Activated CD8-positive, alpha-beta memory T cell treated with anti-CD3 and anti-CD28 coated beads for 36 hours (primary cell): Measurements from ENCODE around the gene GLIS1. TPM values are rescaled to one million over a fixed set of nuclear protein-coding genes. Genes with fewer than 3 reads are reported as not detected.

Experiments used
- CTCF ChIA-PET: fragments of 350-600 bp; sonication (Branson Sonifier 250); formaldehyde crosslinking; loops from one replicate; lab custom pipeline; 2021; ENCODE audit warnings: antibody characterized with exemption; lab: Charles Lee
- POLR2A ChIA-PET: fragments of 350-600 bp; sonication (Branson Sonifier 250); formaldehyde crosslinking; loops from one replicate; lab custom pipeline; 2021; ENCODE audit warnings: antibody characterized with exemption; lab: Charles Lee
- total RNA-seq, 2 experiments: library from RNA; stranded (reverse); gene quantifications; one replicate each; pipeline ENCODE4 v1.2.3, GENCODE V29; 2021

GLIS1 gene
- total RNA-seq, 2 experiments from 2014 or later, result not detected

DNA sequence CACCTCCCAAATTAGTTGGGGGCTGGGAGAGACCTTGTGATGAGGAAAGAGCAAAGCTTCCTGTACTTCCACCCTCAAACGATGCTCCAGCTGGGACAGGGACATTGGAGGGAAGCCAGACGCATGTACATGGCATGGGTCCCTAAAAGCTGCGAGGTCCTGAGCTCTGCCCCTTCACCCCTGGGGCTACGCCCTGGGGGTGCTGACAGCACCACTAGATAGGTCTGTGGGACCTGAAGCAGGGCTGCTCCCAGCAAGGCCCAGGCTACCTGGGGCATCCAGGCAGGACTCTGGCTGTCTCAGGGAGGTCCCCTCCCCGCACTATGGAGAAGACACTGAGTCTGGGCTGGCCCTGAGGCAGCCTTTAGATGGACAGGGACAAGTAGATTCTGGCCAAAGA, 196.4 kb downstream of the GLIS1 start:
- ChIA-PET CTCF (no interaction called here), POLR2A (no interaction called here)

DNA sequence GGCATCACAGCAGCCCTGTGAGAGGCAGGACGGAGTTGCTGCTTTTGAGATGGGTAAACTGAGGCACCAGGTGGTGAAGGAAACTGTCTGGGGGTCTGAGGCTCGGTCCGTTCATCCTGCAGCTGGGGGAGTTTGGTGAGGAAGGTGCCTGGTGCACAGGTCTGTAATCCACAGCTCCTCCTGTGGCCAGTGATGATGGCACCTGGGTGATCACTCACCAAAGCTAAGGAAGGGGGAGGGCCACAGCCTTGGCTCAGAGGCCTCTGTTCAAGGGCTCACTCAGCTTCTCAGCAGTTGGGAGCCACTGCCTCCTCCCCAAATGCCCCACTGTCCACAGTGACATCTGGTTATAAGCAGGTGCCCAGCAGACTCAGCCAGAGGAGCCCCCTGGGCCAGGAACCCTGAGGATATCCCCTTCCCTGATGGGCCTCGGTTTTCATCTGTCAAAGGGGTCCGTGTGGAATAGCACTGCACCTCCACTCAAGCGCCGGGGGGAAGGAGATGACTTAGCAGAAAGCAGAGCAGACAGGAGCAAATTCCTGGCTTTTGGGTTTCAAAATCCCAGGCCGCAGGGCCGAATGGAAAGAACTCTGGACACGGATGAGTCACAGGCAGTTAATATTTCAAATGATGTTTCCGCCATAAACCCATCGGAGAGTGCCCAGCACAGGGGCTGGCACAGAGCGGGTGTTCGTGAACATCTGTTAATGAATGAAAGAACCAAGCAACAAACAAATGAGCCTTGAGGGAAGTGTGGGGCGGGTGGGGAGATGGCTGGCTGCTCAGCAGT, 197.0 kb downstream of the GLIS1 start:
- ChIA-PET CTCF (no interaction called here), POLR2A (no interaction called here)

DNA sequence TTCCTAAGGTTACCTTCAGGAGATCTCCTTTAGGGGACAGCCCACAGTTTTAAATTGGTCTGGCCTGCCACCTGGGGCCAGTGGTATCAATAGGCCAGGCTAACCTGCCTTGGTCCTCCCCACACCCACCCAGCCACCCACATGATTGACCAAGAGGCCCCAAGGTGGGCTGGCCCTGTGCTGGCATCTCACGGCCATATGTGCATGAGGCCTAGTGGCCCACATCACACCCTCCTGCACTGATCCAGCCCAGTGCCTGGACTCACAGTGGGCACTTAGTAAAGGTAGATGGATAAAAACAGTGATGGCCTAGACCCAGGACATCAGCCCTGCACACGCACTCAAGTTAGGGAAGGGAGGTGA, 197.7 kb downstream of the GLIS1 start:
- POLR2A ChIA-PET, result no interaction called here
- CTCF ChIA-PET, result no interaction called here

DNA sequence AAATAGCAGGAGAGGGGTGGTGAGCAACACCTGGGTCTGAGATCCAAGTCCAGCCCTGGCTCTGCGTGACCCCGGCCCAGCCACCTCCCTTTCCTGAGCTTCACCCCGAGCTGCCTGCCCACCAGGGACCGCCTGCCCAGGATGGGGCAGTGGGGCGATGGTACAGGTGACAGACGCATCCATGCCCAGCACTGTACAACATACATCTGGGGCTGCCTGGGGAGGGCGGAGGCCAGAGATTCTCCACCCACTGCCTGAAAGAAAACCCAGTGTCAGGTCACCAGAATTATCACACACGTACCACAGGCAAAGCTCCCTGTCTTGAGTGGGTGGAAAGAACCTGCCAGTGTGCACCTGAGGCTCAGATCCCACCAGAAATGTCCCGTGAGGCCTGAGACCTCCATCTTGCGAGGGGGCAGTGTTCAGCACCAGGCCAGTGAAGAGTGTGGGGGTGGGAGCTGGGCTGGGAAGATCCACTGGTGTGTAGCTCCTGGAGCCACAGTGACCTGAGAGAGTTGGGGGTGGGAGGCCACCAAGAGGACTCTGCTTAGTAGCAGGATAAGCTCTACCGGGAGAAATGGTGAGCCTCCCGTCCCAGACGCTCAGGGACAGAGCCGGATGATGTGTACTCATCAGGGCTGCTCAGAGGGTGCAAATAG, 198.2 kb downstream of the GLIS1 start:
- POLR2A ChIA-PET, result no interaction called here
- CTCF ChIA-PET, result no interaction called here

DNA sequence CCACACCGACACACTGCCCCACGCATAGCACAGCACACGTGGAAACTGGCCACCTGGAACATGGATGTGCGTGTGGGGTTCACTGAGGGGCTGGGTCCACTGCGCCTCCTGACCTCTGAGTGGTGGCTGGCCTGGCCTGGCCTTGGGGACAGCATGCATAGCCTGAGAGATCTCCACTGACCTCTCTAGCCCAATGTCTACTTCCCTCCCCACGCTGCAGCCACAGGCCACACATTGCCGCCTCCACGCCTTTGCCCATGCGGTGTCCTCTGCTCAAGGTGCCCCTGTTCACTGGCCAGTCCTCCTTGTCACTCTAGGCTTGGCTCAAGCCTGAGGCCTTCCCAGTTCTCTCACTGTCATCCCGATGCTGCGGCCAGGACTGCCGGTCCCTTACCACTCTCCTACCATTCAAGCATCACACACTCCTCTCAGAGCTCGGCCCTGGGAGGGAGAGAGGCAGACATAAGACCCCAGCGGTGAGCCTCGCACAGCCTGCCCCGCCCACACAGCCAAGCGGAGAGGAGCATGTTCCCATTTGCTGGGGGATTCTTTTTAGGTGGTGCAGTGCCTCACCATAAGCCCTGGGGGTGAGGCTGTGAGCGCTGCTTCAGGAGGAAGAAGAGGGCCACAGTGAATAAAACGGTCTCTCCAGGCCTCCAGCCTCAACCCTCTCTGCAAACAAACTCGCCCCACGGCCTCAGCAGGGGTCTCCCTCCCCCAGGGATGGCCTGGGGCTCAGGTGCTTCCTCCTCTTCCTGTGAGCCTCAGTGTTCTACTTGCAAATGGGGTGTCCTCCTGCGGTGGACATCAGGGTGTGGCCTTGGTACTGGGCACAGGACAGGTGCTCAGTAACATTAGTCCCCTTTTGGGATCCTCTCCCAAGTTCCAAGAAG, 199.0 kb downstream of the GLIS1 start:
- ChIA-PET POLR2A (no interaction called here), CTCF (no interaction called here)

DNA sequence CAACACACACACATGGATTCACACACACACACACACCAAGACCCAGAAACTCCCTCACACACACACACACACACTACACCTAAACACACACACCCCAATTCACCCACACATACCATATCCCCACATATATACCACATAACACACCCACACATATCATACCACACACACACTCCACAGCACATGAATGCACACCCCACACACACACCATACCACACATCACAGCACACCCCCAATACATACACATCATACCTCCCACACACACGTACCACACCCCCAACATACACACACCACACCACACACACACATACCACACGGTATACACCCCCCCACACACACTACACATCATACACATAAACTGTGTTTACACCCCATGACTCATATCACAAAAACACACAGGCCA, 199.7 kb downstream of the GLIS1 start:
- CTCF ChIA-PET, result no interaction called here
- POLR2A ChIA-PET, result no interaction called here

DNA sequence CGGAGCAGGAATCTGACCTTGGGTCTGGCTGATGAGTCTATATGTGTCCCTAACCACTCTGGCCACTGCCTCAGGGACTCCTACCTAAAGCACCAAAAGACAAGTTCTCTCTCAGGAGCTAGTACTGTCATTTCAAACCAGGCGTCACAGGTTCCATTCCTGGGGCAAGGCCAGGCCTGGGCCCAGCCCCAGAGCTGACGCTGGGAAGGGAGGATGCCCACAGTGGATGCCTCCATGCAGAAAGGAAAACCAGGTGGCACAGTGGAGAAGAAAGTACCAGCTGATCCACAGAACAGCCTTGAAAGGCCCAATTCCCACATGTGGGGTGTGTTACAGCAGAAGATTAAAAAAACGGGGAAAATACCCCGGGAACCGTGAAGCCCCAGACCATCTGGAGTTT, 202.4 kb downstream of the GLIS1 start:
- ChIA-PET POLR2A (no interaction called here), CTCF (interaction anchor here (0.9 kb wide), 1 partner anchor 50 kb away, joined by 3 read pairs; no protein-coding TSS in a partner anchor)

DNA sequence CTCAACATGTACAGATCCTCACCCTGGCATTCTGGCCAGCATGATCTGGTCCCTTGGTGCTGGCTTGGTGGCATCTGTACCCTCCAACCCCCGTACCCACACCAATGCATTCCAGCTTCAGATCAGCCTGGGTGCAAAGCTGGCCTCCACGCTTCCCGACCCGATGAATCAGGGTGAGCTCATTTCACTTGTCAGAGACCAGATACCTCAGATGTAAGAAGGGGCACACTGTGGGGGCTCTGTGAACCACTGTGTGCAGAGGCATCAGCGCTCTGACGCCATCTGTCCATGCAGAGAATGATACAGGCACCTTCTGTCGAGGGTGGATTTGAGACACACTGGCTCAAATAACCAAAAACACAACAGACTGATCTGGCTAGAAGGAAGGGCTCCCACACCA, 203.1 kb downstream of the GLIS1 start:
- CTCF ChIA-PET, result no interaction called here

DNA sequence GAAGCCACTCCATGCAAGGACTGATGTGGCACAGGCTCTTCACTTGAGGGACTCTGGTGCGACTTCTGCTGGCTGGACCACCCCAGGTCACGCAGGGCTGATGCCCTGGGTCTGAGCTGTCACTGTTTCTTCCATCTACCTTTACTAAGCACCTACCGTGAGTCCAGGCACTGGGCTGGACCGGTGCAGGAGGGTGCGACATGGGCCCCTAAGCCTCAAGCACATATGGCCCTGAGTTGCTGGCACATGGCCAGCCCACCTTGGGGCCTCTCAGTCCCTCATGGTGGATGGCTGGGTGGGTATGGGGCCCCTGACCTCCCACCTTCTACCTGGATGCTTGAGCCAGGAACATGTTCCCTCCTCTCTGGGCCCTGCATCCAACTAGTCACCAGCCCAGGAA, 203.7 kb downstream of the GLIS1 start:
- ChIA-PET CTCF (no interaction called here), POLR2A (no interaction called here)

More for the DNA sequence above, 203.1 kb downstream of the GLIS1 start:
- POLR2A ChIA-PET, result no interaction called here

DNA sequence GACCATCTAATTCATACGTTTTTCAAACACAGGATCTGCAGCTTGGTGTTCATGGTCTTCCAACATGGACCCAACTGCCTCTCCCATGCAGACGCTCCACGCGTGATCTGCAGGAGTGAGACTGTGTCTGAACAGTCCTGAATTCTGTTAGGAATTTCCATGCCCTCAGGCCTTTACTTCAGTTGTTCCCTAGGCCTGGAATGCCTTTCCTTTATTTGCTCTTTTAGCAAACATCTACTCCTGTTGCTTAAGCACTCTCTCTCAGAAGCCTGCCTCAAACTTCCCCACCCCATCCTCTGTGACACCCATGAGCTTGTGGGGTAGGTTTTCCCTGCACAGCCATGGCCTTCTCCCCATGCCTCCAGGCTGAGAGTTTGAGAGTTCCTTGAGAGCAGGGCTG, 206.1 kb downstream of the GLIS1 start:
- ChIA-PET POLR2A (no interaction called here), CTCF (no interaction called here)

DNA sequence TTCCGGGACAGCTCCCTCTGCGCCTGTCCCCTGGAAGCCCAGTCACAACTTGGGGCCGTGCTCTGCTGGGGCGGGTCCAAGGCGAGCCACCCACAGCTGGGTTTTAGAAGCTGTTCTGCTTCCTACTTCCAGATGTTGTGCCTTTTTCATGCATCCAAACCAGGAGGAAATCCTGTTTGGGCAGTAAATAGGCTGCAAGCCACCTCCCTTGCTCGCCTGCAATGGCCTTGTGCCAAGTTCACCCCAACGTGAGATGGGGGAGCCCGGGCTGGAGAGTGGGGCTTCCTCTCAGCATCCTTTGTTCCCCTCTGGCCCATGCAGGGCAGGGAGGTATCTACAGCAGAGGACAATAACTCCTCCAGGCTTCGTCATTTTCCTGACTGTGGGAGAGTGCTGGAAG, 206.6 kb downstream of the GLIS1 start:
- ChIA-PET CTCF (no interaction called here), POLR2A (no interaction called here)

DNA sequence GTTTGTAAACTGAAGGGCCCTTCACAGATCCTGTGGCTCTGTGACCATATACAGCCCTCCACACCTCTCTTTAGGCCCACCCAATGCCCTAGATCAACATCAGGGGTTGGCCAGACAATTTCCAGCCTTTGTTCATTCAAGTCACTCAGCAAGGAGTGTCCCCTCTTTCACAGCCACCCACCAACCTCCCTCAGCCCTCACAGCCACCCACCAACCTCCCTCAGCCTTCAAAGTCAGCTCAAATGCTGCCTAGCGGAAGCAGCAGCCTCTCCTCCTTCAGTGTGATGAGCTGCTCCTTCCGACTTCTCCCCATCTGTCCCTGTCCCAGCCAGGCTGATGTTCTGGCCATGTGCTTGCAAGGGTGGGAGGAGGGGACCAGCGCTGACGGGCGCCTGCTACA, 208.4 kb downstream of the GLIS1 start:
- CTCF ChIA-PET, result no interaction called here

DNA sequence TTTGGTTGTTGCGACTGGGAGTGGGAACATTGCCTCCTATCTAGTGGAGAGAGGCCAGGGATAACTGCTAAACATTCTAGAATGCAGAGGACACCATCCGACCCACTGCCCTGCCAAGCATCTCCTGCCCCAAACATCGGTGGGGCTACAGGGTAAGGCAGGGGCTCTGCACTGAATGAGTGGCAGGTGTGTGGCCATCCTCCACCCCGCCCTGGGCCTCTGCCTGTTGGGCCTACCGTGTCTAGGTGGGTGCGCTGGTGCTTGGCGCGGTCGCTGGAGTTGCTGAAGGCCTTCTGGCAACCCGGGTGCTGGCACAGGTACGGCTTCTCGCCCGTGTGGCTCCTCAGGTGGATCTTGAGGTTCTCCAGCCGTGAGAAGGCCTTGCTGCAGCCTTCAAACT, 209.4 kb downstream of the GLIS1 start:
- POLR2A ChIA-PET, result no interaction called here

More for the DNA sequence above, 208.4 kb downstream of the GLIS1 start:
- POLR2A ChIA-PET, result no interaction called here

DNA sequence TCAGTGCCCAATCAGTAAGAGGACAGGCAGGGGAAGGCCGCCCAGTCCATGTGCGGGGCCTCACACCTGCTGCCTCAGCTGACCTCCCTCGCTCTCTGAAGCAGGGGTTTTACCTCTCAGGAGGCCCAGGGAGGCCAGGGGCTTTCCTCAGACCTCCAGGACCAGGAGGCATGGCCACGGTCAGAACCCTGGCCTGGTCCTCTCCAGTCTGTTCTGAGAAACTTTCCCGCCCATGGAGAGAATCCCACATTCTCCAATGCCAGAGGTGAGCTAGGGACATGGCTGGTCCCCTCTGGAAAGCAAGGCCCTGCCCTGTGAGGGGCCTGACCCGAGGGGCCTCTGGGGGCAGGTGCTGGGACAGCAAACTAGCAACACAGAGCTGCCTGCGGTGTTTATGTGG, 211.6 kb downstream of the GLIS1 start:
- ChIA-PET POLR2A (no interaction called here), CTCF (no interaction called here)

More for the DNA sequence above, 209.4 kb downstream of the GLIS1 start:
- CTCF ChIA-PET, result no interaction called here

DNA sequence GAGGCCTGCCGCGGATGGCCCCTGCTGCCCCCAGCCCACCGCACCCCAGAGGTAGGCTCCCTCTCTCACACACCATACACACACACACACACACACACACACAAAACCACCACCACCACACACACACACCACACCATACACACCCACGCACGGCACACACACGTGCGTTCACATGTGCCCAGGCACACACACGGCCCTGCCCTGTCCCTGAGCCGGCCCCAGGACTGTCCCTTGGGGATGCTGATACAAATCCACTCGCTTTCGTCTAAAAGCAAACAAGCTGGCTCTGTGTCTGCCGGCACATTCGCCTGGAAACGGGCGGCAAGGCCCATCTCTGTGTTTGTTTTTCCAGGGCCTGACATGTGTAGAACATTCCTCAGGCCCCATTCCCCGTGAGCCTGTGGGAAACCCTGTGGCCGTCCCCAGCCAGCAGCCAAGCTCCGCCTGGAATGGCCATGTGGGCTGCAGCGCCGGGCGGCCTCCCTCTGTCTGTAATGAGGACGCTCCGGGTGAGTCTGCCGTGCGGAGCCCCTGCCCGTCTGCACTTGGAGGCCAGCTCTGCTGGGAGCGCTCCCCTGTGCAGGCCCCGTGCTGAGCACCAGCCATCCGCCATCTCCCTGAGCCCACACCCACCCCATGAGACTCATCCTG, 212.4 kb downstream of the GLIS1 start:
- ChIA-PET POLR2A (no interaction called here), CTCF (no interaction called here)

DNA sequence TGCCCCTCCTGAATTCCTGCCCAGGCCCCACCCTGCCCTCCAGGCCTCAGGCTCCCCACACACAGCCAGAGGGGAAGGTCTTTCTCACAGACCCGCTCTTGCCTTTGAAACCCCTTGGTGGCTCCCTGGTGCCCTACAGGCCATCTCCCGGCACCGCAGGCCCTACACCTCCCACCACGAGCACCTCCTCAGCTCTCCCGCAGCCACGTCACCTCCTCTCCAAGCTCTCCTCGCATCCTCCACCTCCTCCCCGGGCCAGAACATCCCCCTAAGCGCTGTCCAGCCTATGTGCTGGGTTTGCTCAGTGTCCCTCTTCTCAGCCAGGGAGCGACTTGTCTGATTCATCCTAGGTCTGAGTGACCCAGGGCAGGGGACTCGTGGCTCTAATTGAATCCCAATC, 213.4 kb downstream of the GLIS1 start:
- ChIA-PET POLR2A (no interaction called here), CTCF (no interaction called here)

DNA sequence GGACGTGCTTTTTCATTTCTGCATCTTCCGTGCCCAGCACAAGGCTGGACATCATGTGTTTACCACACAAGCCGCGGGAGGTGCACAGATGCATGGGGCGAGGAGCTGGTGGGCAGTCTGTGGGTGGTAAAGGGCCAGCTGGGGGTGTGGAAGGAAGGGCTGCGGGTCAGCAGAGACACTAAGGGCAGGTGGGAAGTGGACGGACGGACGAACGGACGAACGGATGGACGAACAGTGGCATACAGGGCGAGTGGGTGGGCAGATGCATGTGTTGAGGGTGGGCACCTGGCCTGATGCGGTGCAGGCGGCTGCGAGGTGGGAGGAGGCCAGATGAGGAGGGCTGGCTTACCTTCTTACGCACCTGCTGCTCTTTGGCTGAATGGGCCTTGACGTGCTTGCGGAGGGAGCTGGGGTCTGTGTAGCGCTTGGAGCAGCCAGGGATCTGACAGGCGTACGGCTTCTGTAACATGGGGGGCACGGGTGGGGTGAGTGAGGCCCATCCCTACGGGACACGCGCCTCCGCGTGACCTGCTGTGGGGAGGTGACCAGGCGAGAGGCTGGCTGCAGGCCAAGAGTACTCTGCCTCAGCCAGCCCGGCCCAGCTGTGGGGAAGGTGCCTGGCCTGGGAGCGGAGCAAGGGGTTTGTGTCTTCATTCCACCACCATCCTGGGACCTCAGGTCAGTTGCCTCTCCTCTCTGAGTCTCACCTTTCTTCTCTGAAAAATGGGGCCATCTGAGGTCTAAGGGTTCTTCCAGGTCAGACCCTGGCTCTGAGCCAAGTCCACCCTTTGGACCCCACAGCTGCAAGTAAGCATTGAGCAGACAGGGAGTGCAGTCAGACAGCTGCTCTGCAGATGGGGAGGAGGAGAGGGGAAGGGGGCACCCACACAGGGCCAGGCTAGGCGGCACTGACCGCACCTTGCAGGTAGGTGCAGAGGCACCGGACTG, 214.3 kb downstream of the GLIS1 start:
- CTCF ChIA-PET, result no interaction called here

DNA sequence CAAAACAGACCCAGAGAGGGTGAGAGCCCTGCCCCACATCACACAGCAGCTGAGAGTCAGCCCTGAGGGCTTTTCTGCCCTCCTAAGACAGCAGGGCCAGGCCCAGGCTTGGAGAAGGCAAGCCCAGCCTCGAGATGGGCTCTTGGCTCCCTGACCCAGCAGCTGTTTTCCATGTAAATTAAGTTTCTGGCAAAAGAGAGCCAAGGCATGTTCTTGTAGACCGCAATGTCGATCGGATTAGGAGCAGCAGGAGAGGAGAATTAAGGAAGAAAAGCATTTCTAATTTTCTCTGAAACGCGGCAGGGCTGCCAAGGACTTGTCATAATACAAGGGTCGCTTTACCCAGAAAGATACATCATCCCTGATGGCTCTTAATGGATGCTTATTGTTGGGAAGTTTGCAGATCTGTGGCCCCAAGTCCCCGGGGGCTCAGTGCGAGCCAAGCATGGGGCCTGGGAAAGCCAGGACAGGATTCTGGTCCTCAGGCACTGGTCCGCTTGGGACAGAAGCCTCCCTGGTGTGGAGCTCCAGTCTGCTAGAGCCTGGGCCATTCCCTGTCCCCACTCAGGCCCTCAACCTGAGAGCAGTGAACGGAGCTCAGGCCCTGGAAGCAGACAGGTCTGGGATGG, 216.9 kb downstream of the GLIS1 start:
- CTCF ChIA-PET, result no interaction called here

More for the DNA sequence above, 214.3 kb downstream of the GLIS1 start:
- POLR2A ChIA-PET, result no interaction called here

More for the DNA sequence above, 216.9 kb downstream of the GLIS1 start:
- POLR2A ChIA-PET, result no interaction called here
